ENCODE results near the gene HIPK3.

HIPK3 gene

GRCh38 chr11:33389635-33390034, 132.5 kb downstream of the HIPK3 start:
- TF ChIP-seq REST (IDR thresholded peaks at IDR 0.05; ENCODE audit: insufficient read depth in 1 of 2, low read depth in 2 of 2, low read length in 2 of 2) (no peak), POLR2AphosphoS5 (IDR thresholded peaks at IDR 0.05; ENCODE audit: low read depth, low read length) (no peak), SIN3A (IDR thresholded peaks at IDR 0.05; ENCODE audit: borderline replicate concordance, insufficient read depth, low read length) (no peak), TAF1 (IDR thresholded peaks at IDR 0.05; ENCODE audit: borderline replicate concordance, insufficient read depth, low read length) (no peak), FOXP2 (optimal IDR thresholded peaks at IDR 0.05; ENCODE audit: borderline replicate concordance, extremely low read depth, extremely low read length, insufficient read depth) (no peak)

- TF ChIP-seq POLR2AphosphoS5 (IDR thresholded peaks at IDR 0.05; ENCODE audit: low read depth, low read length) (no peak), SIN3A (IDR thresholded peaks at IDR 0.05; ENCODE audit: borderline replicate concordance, insufficient read depth, low read length) (no peak), TAF1 (IDR thresholded peaks at IDR 0.05; ENCODE audit: borderline replicate concordance, insufficient read depth, low read length) (no peak), REST (IDR thresholded peaks at IDR 0.05; ENCODE audit: insufficient read depth in 1 of 2, low read depth in 2 of 2, low read length in 2 of 2) (no peak), FOXP2 (optimal IDR thresholded peaks at IDR 0.05; ENCODE audit: borderline replicate concordance, extremely low read depth, extremely low read length, insufficient read depth) (no peak)
These were observed 134.0 kb downstream of the HIPK3 start for GRCh38 chr11:33390944-33391892.

GRCh38 chr11:33391893-33392251, 134.7 kb downstream of the HIPK3 start:
- TF ChIP-seq TAF1 (IDR thresholded peaks at IDR 0.05; ENCODE audit: borderline replicate concordance, insufficient read depth, low read length) (no peak), REST (IDR thresholded peaks at IDR 0.05; ENCODE audit: insufficient read depth in 1 of 2, low read depth in 2 of 2, low read length in 2 of 2) (no peak), FOXP2 (optimal IDR thresholded peaks at IDR 0.05; ENCODE audit: borderline replicate concordance, extremely low read depth, extremely low read length, insufficient read depth) (no peak), POLR2AphosphoS5 (IDR thresholded peaks at IDR 0.05; ENCODE audit: low read depth, low read length) (no peak), SIN3A (IDR thresholded peaks at IDR 0.05; ENCODE audit: borderline replicate concordance, insufficient read depth, low read length) (no peak)

- no peak for TF ChIP-seq SIN3A (IDR thresholded peaks at IDR 0.05; ENCODE audit: borderline replicate concordance, insufficient read depth, low read length)
- no peak for TF ChIP-seq REST (IDR thresholded peaks at IDR 0.05; ENCODE audit: insufficient read depth in 1 of 2, low read depth in 2 of 2, low read length in 2 of 2)
- no peak for TF ChIP-seq TAF1 (IDR thresholded peaks at IDR 0.05; ENCODE audit: borderline replicate concordance, insufficient read depth, low read length)
- TF ChIP-seq POLR2AphosphoS5 (IDR thresholded peaks at IDR 0.05; ENCODE audit: low read depth, low read length): no peak
These were observed 137.4 kb downstream of the HIPK3 start for GRCh38 chr11:33394431-33395109.
